Fibroblast of skin of left quadriceps (primary cell): Measurements from ENCODE around the gene CLP1.
"Not testable (repeated sequence)": the region's sequence is repeated elsewhere in the genome, so short reads cannot be mapped to it uniquely, and the experiment has no call there.

Source experiments
- DNase-seq, 2 experiments: peaks; one replicate each; pipeline ENCODE4 v3.0.0-alpha.2; 2013; ENCODE audit warnings: low read depth in 2 of 2

The CLP1 gene

GRCh38 chr11:57662893-57663292, 5.3 kb downstream of the CLP1 start:
- no peak for DNase-seq

- DNase-seq, result no peak
These were observed 6.4 kb downstream of the CLP1 start for GRCh38 chr11:57663975-57664374.

DNA sequence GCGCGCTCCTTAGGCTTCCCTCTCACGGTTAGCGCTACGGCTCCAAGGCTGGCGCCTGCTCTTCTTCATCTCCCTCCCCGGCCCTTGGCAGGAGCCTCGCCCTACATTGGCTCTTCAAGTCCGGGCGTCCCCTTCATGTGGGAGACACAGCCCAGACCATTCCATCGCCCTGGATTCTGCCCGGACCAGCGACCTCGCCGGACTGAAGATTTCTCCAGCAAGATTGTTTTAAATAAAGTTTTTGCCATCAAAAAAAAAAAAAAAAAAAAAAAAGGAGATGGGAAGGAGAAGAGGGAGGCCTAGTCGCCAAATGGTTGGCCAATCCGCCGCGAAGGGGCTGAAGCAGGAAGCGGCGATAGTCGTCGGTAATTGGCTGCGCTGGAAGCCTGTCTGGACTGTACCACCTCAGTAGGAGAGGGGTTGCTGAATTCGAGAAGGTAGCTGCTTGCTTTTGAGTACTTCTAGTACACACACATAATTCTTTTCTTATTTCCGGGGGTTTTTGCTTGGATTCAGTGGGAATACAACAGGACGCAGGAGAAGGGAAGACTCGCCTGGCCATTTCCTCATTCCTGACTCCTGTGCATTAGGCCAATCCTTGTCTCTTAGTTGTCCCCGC, 9.7 kb downstream of the CLP1 start:
- DNase-seq, result peak; percentile 98 to 99

GRCh38 chr11:57667736-57668433, 10.3 kb downstream of the CLP1 start, which contains the start of gene ZDHHC5:
TSS of gene ZDHHC5 (plus strand) at chr11:57668114. CDS start at chr11:57673091, 4,977 bp downstream.
- DNase-seq, result peak; percentile 99

DNA sequence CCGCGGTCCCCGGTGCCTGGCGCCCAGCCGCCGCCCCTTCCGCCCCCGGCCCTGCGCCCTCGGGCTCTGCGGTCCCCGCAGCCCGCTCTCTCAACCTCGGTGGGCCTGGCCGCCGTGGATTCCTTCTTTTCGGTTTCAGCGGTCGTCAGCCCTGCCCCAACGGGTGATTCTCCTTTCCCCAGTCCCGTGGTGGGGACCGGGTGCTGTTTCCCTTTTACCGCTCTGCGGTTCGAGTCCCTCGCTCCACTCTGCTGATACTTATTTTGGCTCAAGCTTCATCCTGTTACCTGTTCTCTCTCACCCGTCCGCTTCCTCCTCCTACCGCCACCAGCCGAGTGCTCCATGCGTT, 10.8 kb downstream of the CLP1 start:
- no peak for DNase-seq

DNA sequence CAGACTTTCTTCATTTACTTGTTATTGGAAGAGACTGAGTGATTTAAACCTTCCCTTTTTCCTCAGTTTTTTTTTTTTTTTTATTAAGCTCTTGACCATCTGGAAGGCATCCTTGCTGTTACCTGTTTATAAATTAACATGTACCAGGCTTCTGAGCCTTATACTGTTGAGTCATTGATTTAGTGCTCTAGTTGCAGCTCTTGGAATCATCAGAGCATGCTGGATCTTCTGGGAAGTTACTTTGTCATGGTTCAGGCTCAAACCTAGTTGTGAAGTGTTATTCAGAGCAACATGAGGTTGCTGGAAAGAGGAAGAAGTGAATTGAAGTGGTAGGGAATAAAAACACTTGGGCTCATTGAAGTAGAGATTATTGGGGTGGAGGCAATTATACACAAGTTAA, 16.7 kb downstream of the CLP1 start:
- no peak for DNase-seq

GRCh38 chr11:57675176-57675941, 17.8 kb downstream of the CLP1 start:
- no peak for DNase-seq

DNA sequence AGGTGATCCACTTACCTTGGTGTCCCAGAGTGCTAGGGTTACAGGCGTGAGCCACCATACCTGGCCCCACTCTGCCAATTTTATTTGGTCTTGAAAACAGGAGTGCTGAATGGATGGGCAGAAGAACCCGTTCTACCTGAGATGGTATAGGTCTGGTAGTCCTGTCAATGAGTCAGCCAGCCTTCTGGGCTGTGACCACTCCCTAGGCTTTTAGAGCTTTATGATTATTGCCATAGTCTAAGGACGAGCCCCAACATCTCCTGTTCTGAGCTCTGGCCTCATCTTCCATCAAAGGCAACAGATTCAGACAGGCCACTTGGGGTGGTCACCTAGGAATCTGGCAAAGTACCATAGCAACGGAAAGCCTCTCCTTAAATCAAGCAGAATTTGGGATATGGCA, 21.8 kb downstream of the CLP1 start:
- DNase-seq, result no peak

DNA sequence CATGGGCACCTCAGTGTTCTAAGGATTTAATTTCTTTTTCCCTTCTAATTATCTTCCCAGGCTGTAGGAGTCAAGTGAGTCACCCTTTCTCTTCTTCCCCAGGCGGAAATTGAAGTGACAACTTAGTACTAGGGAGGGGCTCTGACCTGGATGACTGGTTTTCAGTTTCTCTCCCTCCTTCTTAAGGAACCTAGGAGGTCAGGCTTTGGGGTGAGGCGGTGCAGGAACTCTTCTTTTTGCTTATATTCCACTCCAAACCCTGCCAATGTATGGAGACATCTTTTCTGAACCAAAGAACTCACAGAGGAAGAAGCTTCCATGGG, 23.0 kb downstream of the CLP1 start:
- DNase-seq, result no peak

DNA sequence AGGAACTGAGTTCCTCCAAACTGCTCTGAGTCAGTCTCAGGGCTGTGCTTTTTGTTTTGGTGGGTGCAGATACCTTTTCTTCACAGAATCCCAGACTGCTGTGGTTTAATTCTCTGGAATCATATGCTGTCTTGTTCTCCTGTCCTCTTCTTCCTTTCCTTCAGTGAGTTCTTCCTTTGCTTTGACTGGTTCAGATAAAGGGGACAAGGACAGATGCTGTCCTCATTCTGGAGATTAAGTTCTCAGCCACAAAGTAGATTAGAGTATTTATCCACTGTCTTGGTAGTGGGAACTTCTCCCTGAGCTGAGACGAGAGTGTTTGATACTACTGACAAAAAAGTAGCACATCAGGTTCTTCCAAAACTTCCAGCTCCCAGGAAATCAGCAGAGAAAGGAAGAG, 23.6 kb downstream of the CLP1 start:
- DNase-seq, result no peak

GRCh38 chr11:57690474-57690873, 32.9 kb downstream of the CLP1 start:
- DNase-seq, result not testable (repeated sequence)

- no peak for DNase-seq
These were observed 41.3 kb downstream of the CLP1 start for GRCh38 chr11:57698843-57699365.

GRCh38 chr11:57699813-57700212, 42.3 kb downstream of the CLP1 start:
- DNase-seq, result no peak

GRCh38 chr11:57700425-57700824, 42.9 kb downstream of the CLP1 start:
- DNase-seq, result no peak

GRCh38 chr11:57703341-57703740, 45.8 kb downstream of the CLP1 start:
- DNase-seq, result no peak

GRCh38 chr11:57704932-57705331, 47.4 kb downstream of the CLP1 start:
- no peak for DNase-seq

- DNase-seq, result not testable (repeated sequence)
These were observed 47.9 kb downstream of the CLP1 start for GRCh38 chr11:57705432-57705831.

- no peak for DNase-seq
These were observed 52.3 kb downstream of the CLP1 start for GRCh38 chr11:57709802-57710367.
